Measurements from ENCODE around the gene TMEM220.

DNA sequence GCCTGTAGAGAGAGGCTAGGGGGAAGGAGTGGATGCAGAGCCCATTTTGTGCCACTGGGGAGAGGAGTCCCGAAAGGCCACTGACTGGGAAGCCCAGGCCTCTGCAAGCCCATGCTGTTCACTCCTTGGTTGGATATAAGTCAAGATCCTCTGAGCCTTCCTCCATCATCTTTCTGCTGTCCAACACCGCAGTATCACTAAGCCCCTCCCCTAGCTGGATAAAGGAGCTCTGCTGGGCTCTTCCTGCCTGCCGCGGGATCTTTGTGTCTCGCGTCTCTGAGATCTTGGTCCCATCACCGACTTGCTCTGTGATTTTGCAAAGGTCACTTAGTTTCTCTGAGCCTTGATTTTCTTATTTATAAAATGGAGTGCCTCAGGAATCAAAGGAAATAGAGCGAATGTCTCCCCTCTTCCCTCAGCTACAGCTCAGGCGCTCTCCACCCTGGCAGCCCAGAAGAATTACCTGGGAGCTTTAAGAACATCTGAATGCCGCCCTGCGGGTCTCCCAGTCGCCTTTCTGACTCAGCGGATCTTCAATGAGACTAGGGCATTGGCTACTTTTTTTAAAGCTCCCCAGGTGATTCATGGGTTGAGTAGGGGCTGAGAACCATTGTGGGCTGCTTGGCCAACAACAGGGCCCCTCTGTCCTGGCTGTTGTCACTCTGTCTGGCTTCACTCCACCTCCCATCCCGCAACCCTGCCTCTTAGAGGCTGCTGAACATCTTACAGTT lies 25.2 kb upstream of the TMEM220 start:
- no peak for TF ChIP-seq POLR2A (IDR thresholded peaks at IDR 0.05; ENCODE audit: low read length)
- no peak for TF ChIP-seq GATA1 (IDR thresholded peaks at IDR 0.05; ENCODE audit: low read depth, low read length)

All from erythroblast (primary cell).